Esophagus squamous epithelium (tissue), 4 donors: Measurements from ENCODE around the gene ABCD2.

ENCODE experiments used
- CTCF ChIP-seq, 6 experiments: fragments of 450-650 bp in 4 of 6; fragments of 200-600 bp in 2 of 6; sonication (generic) in 2 of 6; IDR thresholded peaks; one replicate each; pipeline ENCODE4 v1.5.1; 2016 to 2019; ENCODE audit warnings: antibody characterized with exemption in 6 of 6, mild to moderate bottlenecking in 4 of 6, moderate library complexity in 4 of 6
- POLR2A ChIP-seq, 4 donors: fragments of 450-650 bp; IDR thresholded peaks; one replicate each; pipeline ENCODE4 v1.6.1; 2017; ENCODE audit warnings: antibody characterized with exemption in 4 of 4, mild to moderate bottlenecking in 4 of 4, moderate library complexity in 3 of 4

- TF ChIP-seq POLR2A (IDR thresholded peaks at IDR 0.05) (no peak), CTCF (IDR thresholded peaks at IDR 0.05) (no peak)
These were observed 4.3 kb upstream of the ABCD2 start for GRCh38 chr12:39623919-39624318.
